GM23248 (cell line): Measurements from ENCODE around the gene SPTSSA. TPM values are rescaled to one million over a fixed set of nuclear protein-coding genes. Genes with fewer than 3 reads are reported as not detected.
"Not testable (repeated sequence)": the region's sequence is repeated elsewhere in the genome, so short reads cannot be mapped to it uniquely, and the experiment has no call there.

Experiments used
- DNase-seq: peaks from one replicate; pipeline ENCODE4 v3.0.0-alpha.2; 2015
- H2AFZ ChIP-seq: fragments of 200-600 bp; sonication (generic); 2 replicates; pipeline ENCODE4 v1.6.1; 2016; ENCODE audit warnings: antibody characterized with exemption
- H3F3A ChIP-seq: fragments of 200-600 bp; sonication (generic); 2 replicates; pipeline ENCODE4 v1.6.1; 2016; ENCODE audit warnings: mild to moderate bottlenecking, antibody characterized with exemption, mixed run types; ENCODE audit not compliant: insufficient read depth
- H3K27ac ChIP-seq: fragments of 200-600 bp; sonication (generic); 2 replicates; pipeline ENCODE4 v1.5.1; 2016; ENCODE audit warnings: mild to moderate bottlenecking
- H3K27me3 ChIP-seq: fragments of 200-600 bp; sonication (generic); replicated peaks from 2 replicates; pipeline ENCODE4 v1.6.1; 2016; ENCODE audit warnings: mild to moderate bottlenecking; ENCODE audit not compliant: insufficient read depth
- H3K36me3 ChIP-seq: fragments of 200-600 bp; sonication (generic); 2 replicates; pipeline ENCODE4 v1.6.1; 2016; ENCODE audit warnings: low read depth, mild to moderate bottlenecking
- H3K4me1 ChIP-seq: fragments of 200-600 bp; sonication (generic); 2 replicates; pipeline ENCODE4 v1.6.1; 2016; ENCODE audit warnings: mild to moderate bottlenecking; ENCODE audit not compliant: insufficient read depth
- H3K4me2 ChIP-seq: fragments of 200-600 bp; sonication (generic); one replicate; pipeline ENCODE4 v1.6.1; 2016; ENCODE audit warnings: mild to moderate bottlenecking; ENCODE audit not compliant: unreplicated experiment
- H3K4me3 ChIP-seq: fragments of 200-600 bp; sonication (generic); 2 replicates; pipeline ENCODE4 v1.5.1; 2016; ENCODE audit warnings: mild to moderate bottlenecking
- H3K79me2 ChIP-seq: fragments of 200-600 bp; sonication (generic); 2 replicates; pipeline ENCODE4 v1.6.1; 2016; ENCODE audit warnings: mild to moderate bottlenecking; ENCODE audit not compliant: insufficient read depth
- H3K9ac ChIP-seq: fragments of 200-600 bp; sonication (generic); 2 replicates; pipeline ENCODE4 v1.6.1; 2016; ENCODE audit warnings: mild to moderate bottlenecking
- H3K9me2 ChIP-seq: fragments of 200-600 bp; sonication (generic); 2 replicates; pipeline ENCODE4 v1.6.1; 2016; ENCODE audit warnings: mixed run types, mild to moderate bottlenecking, moderate library complexity; ENCODE audit not compliant: insufficient read depth
- H3K9me3 ChIP-seq: fragments of 200-600 bp; sonication (generic); one replicate; pipeline ENCODE4 v1.6.1; 2017; ENCODE audit warnings: low read depth
- H4K20me1 ChIP-seq: fragments of 200-600 bp; sonication (generic); 2 replicates; pipeline ENCODE4 v1.6.0; 2016; ENCODE audit not compliant: insufficient read depth
- EZH2 ChIP-seq: fragments of 200-600 bp; sonication (generic); IDR thresholded peaks from 2 replicates; pipeline ENCODE4 v1.6.1; 2018; ENCODE audit warnings: antibody characterized with exemption, mild to moderate bottlenecking; ENCODE audit not compliant: insufficient read depth, poor library complexity, severe bottlenecking
- EZH2phosphoT487 ChIP-seq: fragments of 200-600 bp; sonication (generic); IDR thresholded peaks from 2 replicates; pipeline ENCODE4 v1.6.1; 2018; ENCODE audit warnings: antibody characterized with exemption, moderate library complexity, mild to moderate bottlenecking, low read depth; ENCODE audit not compliant: insufficient read depth
- WGBS, 2 experiments: methylation state at CpG; one replicate each; pipeline ENCODE4 v1.1.6; 2015 to 2017; ENCODE audit warnings: low lambda C conversion rate in 2 of 2, low coverage in 1 of 2; ENCODE audit errors: missing lambda C conversion rate in 2 of 2; 5-methylcytosine and 5-hydroxymethylcytosine counted together
- in situ Hi-C: fragments of 300-500 bp; cut with MboI; formaldehyde crosslinking; loops from 2 replicates; pipeline ENCODE4 v1.15.0; 2020
- polyA plus RNA-seq: library from polyadenylated mRNA; unstranded; fragments of >200 nt; fragmentation: Nextera tagmentation; extraction: Ambion mirVana; gene quantifications from 2 replicates; pipeline ENCODE4 v1.2.1, GENCODE V29; 2016
- total RNA-seq: library from RNA; depleted of rRNA; stranded (reverse); fragments of >200 nt; shearing (Covaris generic); gene quantifications from 2 replicates; pipeline ENCODE4 v1.2.3, GENCODE V29; 2014

Gene SPTSSA
- total and polyA plus RNA-seq, 2 experiments from 2014 or later, result 13.5 to 19.0 TPM

GRCh38 chr14:34484726-34485125 is 22.7 kb upstream of the SPTSSA start:
- Histone ChIP-seq H3K27ac (no peak overlapping the region), H3K4me1 (no peaks in the 10 kb centered on the region), H3K9ac (no peak overlapping the region), H3K36me3 (no peaks in the 10 kb centered on the region), H3K79me2 (no peaks in the 10 kb centered on the region), H3K9me2 (no peaks in the 10 kb centered on the region), H3F3A (peaks cover 4% of the 10 kb centered on the region; the same call in 1 of the 2 replicates), H4K20me1 (no peaks in the 10 kb centered on the region), H2AFZ (no peak overlapping the region), H3K9me3 (no peaks in the 10 kb centered on the region), H3K4me3 (no peak overlapping the region), H3K4me2 (no peak overlapping the region), H3K27me3 (no peaks in the 10 kb centered on the region)
- TF ChIP-seq EZH2, result no peak
- TF ChIP-seq EZH2phosphoT487, result no peak
- in situ Hi-C loops, result no loop called here
- no peak for DNase-seq
- WGBS, 2 experiments, result 86 to 94% methylated on average over 1 of the region's 1 CpG

GRCh38 chr14:34482463-34482862 is 20.4 kb upstream of the SPTSSA start:
- no peaks in the 10 kb centered on the region for H3K79me2 ChIP-seq
- no peaks in the 10 kb centered on the region for H3K9me3 ChIP-seq
- in situ Hi-C loops, result no loop called here
- DNase-seq, result no peak
- no peaks in the 10 kb centered on the region for H4K20me1 ChIP-seq
- H2AFZ ChIP-seq, result no peak overlapping the region
- no peak overlapping the region for H3K9ac ChIP-seq
- no peak overlapping the region for H3K27ac ChIP-seq
- H3K36me3 ChIP-seq, result no peaks in the 10 kb centered on the region
- no peaks in the 10 kb centered on the region for H3K9me2 ChIP-seq
- no peaks in the 10 kb centered on the region for H3K4me1 ChIP-seq
- TF ChIP-seq EZH2 (no peak), EZH2phosphoT487 (no peak)
- no peaks in the 10 kb centered on the region for H3K27me3 ChIP-seq
- H3K4me2 ChIP-seq, result no peak overlapping the region
- no peak overlapping the region for H3K4me3 ChIP-seq
- 86 to 93% methylated on average over 2 of the region's 2 CpGs for WGBS, 2 experiments
- H3F3A ChIP-seq, result no peaks in the 10 kb centered on the region

- Histone ChIP-seq H3K9me3 (no peaks in the 10 kb centered on the region), H3K79me2 (no peaks in the 10 kb centered on the region), H4K20me1 (no peaks in the 10 kb centered on the region), H3K27me3 (no peaks in the 10 kb centered on the region), H3K36me3 (no peaks in the 10 kb centered on the region), H3F3A (no peaks in the 10 kb centered on the region), H3K4me1 (no peaks in the 10 kb centered on the region), H3K9ac (no peak overlapping the region), H3K4me3 (no peak overlapping the region), H3K4me2 (no peak overlapping the region), H3K27ac (no peak overlapping the region), H3K9me2 (no peaks in the 10 kb centered on the region), H2AFZ (no peak overlapping the region)
- in situ Hi-C loops, result no loop called here
- no peak for DNase-seq
- 94 to 97% methylated on average over 4 of the region's 4 CpGs for WGBS, 2 experiments
- TF ChIP-seq EZH2phosphoT487, result no peak
- no peak for TF ChIP-seq EZH2
These were observed 17.7 kb upstream of the SPTSSA start for GRCh38 chr14:34479694-34480093.

GRCh38 chr14:34478261-34478660 is 16.2 kb upstream of the SPTSSA start:
- H3K9me2 ChIP-seq, result no peaks in the 10 kb centered on the region
- H3K27me3 ChIP-seq, result no peaks in the 10 kb centered on the region
- in situ Hi-C loops, result no loop called here
- H3K4me2 ChIP-seq, result no peak overlapping the region
- H3K9ac ChIP-seq, result no peak overlapping the region
- no peaks in the 10 kb centered on the region for H4K20me1 ChIP-seq
- no peaks in the 10 kb centered on the region for H3K36me3 ChIP-seq
- H3K9me3 ChIP-seq, result no peaks in the 10 kb centered on the region
- no peaks in the 10 kb centered on the region for H3K4me1 ChIP-seq
- WGBS, 2 experiments, result 100% methylated on average over 1 of the region's 1 CpG
- no peak for TF ChIP-seq EZH2
- no peak for TF ChIP-seq EZH2phosphoT487
- no peak overlapping the region for H3K27ac ChIP-seq
- no peak overlapping the region for H2AFZ ChIP-seq
- no peaks in the 10 kb centered on the region for H3K79me2 ChIP-seq
- H3K4me3 ChIP-seq, result no peak overlapping the region
- no peaks in the 10 kb centered on the region for H3F3A ChIP-seq
- DNase-seq, result no peak

GRCh38 chr14:34476036-34476435 is 14.0 kb upstream of the SPTSSA start:
- H3K4me2 ChIP-seq, H3F3A ChIP-seq, H3K4me1 ChIP-seq, H3K4me3 ChIP-seq, H3K27ac ChIP-seq, H4K20me1 ChIP-seq, H3K27me3 ChIP-seq, H3K9me2 ChIP-seq, H3K9me3 ChIP-seq, DNase-seq, H3K9ac ChIP-seq, H3K79me2 ChIP-seq, H2AFZ ChIP-seq, in situ Hi-C loops, H3K36me3 ChIP-seq: not testable (repeated sequence)
- WGBS, 2 experiments, result 84 to 100% methylated on average over 1 to 31 of the region's 31 CpGs
